Measurements from ENCODE around the gene RFNG.

Gene RFNG

GRCh38 chr17:82000803-82001570, 50.6 kb downstream of the RFNG start:
- Histone ChIP-seq H3K36me3 (ENCODE audit: control insufficient read depth, low read depth, low read length) (no peaks in the 10 kb centered on the region), H3K4me1 (ENCODE audit: control insufficient read depth, low read depth, low read length) (no peaks in the 10 kb centered on the region), H3K4me3 (ENCODE audit: low read length) (no peak overlapping the region), H3K27me3 (ENCODE audit: control insufficient read depth, insufficient read depth, low read length) (no peaks in the 10 kb centered on the region), H3K27ac (ENCODE audit: low read length) (no peak overlapping the region), H3K9ac (ENCODE audit: low read length) (no peak overlapping the region), H3K9me3 (ENCODE audit: control insufficient read depth, low read depth, low read length) (no peaks in the 10 kb centered on the region)

GRCh38 chr17:81999976-82000802, 51.4 kb downstream of the RFNG start:
- Histone ChIP-seq H3K4me1 (ENCODE audit: control insufficient read depth, low read depth, low read length) (no peaks in the 10 kb centered on the region), H3K9me3 (ENCODE audit: control insufficient read depth, low read depth, low read length) (no peaks in the 10 kb centered on the region), H3K4me3 (ENCODE audit: low read length) (no peak overlapping the region), H3K36me3 (ENCODE audit: control insufficient read depth, low read depth, low read length) (no peaks in the 10 kb centered on the region), H3K27ac (ENCODE audit: low read length) (no peak overlapping the region), H3K9ac (ENCODE audit: low read length) (no peak overlapping the region), H3K27me3 (ENCODE audit: control insufficient read depth, insufficient read depth, low read length) (no peaks in the 10 kb centered on the region)

GRCh38 chr17:81999587-81999975, 52.0 kb downstream of the RFNG start:
- no peaks in the 10 kb centered on the region for H3K36me3 ChIP-seq (ENCODE audit: control insufficient read depth, low read depth, low read length)
- H3K4me1 ChIP-seq (ENCODE audit: control insufficient read depth, low read depth, low read length): no peaks in the 10 kb centered on the region
- no peaks in the 10 kb centered on the region for H3K9me3 ChIP-seq (ENCODE audit: control insufficient read depth, low read depth, low read length)
- no peak overlapping the region for H3K27ac ChIP-seq (ENCODE audit: low read length)
- H3K4me3 ChIP-seq (ENCODE audit: low read length): no peak overlapping the region
- H3K9ac ChIP-seq (ENCODE audit: low read length): no peak overlapping the region
- H3K27me3 ChIP-seq (ENCODE audit: control insufficient read depth, insufficient read depth, low read length): no peaks in the 10 kb centered on the region

GRCh38 chr17:81998691-81999438, 52.7 kb downstream of the RFNG start:
- H3K9me3 ChIP-seq (ENCODE audit: control insufficient read depth, low read depth, low read length): no peaks in the 10 kb centered on the region
- H3K9ac ChIP-seq (ENCODE audit: low read length): no peak overlapping the region
- no peak overlapping the region for H3K4me3 ChIP-seq (ENCODE audit: low read length)
- H3K4me1 ChIP-seq (ENCODE audit: control insufficient read depth, low read depth, low read length): no peaks in the 10 kb centered on the region
- no peaks in the 10 kb centered on the region for H3K27me3 ChIP-seq (ENCODE audit: control insufficient read depth, insufficient read depth, low read length)
- no peaks in the 10 kb centered on the region for H3K36me3 ChIP-seq (ENCODE audit: control insufficient read depth, low read depth, low read length)
- no peak overlapping the region for H3K27ac ChIP-seq (ENCODE audit: low read length)

GRCh38 chr17:81998212-81998611, 53.4 kb downstream of the RFNG start:
- Histone ChIP-seq H3K9me3 (ENCODE audit: control insufficient read depth, low read depth, low read length) (no peaks in the 10 kb centered on the region), H3K4me1 (ENCODE audit: control insufficient read depth, low read depth, low read length) (peaks cover 3% of the 10 kb centered on the region), H3K9ac (ENCODE audit: low read length) (no peak overlapping the region), H3K27me3 (ENCODE audit: control insufficient read depth, insufficient read depth, low read length) (no peaks in the 10 kb centered on the region), H3K36me3 (ENCODE audit: control insufficient read depth, low read depth, low read length) (no peaks in the 10 kb centered on the region), H3K27ac (ENCODE audit: low read length) (no peak overlapping the region), H3K4me3 (ENCODE audit: low read length) (no peak overlapping the region)
